Pancreas (tissue), 10 donors: Measurements from ENCODE around the gene DSE. TPM values are rescaled to one million over a fixed set of nuclear protein-coding genes. Genes with fewer than 3 reads are reported as not detected.
A peak's percentile ranks its signal among the peaks of the same experiment; 100 is the strongest.

Source experiments
- ATAC-seq, 4 donors: fragments of 200-7000 bp; cut with Tn5 transposase; one replicate each; pipeline versions ENCODE4 v1.8.0 to v1.9.1; 2020; ENCODE audit warnings: mild to moderate bottlenecking in 4 of 4, moderate library complexity in 4 of 4
- DNase-seq, 6 donors: peaks; one replicate each; pipeline ENCODE4 v3.0.0-alpha.2; 2020
- FAIRE-seq: peaks from 2 replicates; lab custom pipeline; 2012; peaks lifted over from hg19 to GRCh38; lab: Jason Lieb, UNC
- H3K27ac ChIP-seq, 4 donors: fragments of 200-600 bp; sonication (generic); 1 replicate in 3 of 4; 2 replicates in 1 of 4; pipeline versions ENCODE4 v1.5.0 to v1.8.0; 2020
- H3K27me3 ChIP-seq, 4 donors: fragments of 200-600 bp; one replicate each; pipeline ENCODE4 v1.8.0; 2021
- H3K36me3 ChIP-seq, 3 donors: fragments of 200-600 bp; sonication (generic) in 1 of 3; one replicate each; pipeline versions ENCODE4 v1.5.0 to v1.8.0; 2020 to 2021
- H3K4me1 ChIP-seq, 3 donors: fragments of 200-600 bp; one replicate each; pipeline ENCODE4 v1.8.0; 2021
- H3K4me3 ChIP-seq, 4 donors: fragments of 200-600 bp; sonication (generic) in 2 of 4; one replicate each; pipeline versions ENCODE4 v1.5.0 to v1.8.0; 2020 to 2021
- H3K9me3 ChIP-seq, 4 donors: fragments of 200-600 bp; one replicate each; pipeline ENCODE4 v1.8.0; 2021
- WGBS, 2 donors: extraction: QIAGEN DNeasy Blood & Tissue Kit; methylation state at CpG; one replicate each; pipeline ENCODE4 v1.1.7; 2013; 5-methylcytosine and 5-hydroxymethylcytosine counted together
- intact Hi-C, 3 donors: fragments of 100-400 bp; cut with DNase I; formaldehyde crosslinking; loops; one replicate each; pipeline versions ENCODE4 v1.11.1 to v1.14.2; 2022
- polyA plus RNA-seq, 2 donors: library from polyadenylated mRNA; stranded (reverse); fragments of 200-250 nt; gene quantifications; one replicate each; pipeline ENCODE4 v1.2.3, GENCODE V29; 2013
- total RNA-seq, 6 donors: library from RNA; stranded (reverse); fragmentation: NEBNext Ultra II Directional in 4 of 6; extraction: Animal tissue kit (Norgen Biotek cat#: 25700) in 4 of 6; gene quantifications; one replicate each; pipeline versions ENCODE4 v1.2.1 to v1.2.4, GENCODE V29; 2021 to 2023
- TF ChIP-seq, protein P1 (sequence below), 4 donors: fragments of 200-600 bp; sonication (generic) in 3 of 4; IDR thresholded peaks; one replicate each; pipeline versions ENCODE4 v1.5.0 to v1.8.0; 2021; ENCODE audit warnings: antibody characterized with exemption in 4 of 4
- donor health status: healthy with polysubstance abuse.
- donor health status: DM: no; HTN: no; CAD: no; lungs with moderate emphysema.
- donor health status: DM: no; HTN: no; CAD: no.
- donor health status: control.
- donor health status: control.
- donor health status: Bipolar disorder and iron deficiency.
- donor health status: DM: yes; HTN: yes; CAD: no.
- donor health status: DM: no; HTN: no; CAD: no.
- donor health status: DM: no; HTN: no; CAD: no.
- donor health status: DM: yes; HTN: yes; CAD: no.

The DSE gene
- total and polyA plus RNA-seq, 8 donors = 1.7 to 19.2 (median 2.8) TPM

DNA sequence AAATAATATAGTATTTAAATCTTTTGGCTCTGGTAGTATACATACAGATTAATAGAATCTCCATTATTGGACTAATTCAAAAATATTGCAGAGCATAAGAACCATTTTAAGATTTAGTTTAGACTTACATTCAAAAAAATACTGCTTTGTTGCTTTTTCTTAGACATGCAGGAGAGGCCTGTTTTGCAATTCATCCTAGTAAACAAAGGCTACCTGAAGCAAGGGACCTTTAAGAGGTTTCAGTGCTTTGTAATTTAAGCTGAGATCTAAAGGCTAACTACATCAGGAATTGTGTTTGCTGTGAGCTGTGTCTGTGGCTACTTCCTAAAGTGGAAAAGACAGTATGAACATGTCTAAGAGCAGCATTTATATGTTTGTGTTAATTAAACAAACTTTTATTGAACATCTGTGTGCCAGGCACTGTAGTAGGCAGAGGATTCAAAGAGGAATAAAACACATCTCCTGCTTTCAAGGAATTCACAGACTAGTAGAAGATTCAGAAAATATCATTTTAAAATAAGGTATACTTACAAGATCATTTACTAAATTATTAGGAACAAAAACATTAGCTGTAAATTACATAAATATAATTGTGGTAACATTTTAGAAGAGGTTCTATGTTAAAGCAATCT lies 61.3 kb downstream of the DSE start:
- H3K4me3 ChIP-seq = no peak overlapping the region
- no peaks in the 10 kb centered on the region for H3K9me3 ChIP-seq
- no peaks in the 10 kb centered on the region for H3K36me3 ChIP-seq
- ATAC-seq (no peak), DNase-seq (no peak), FAIRE-seq (no peak)
- intact Hi-C loops = no loop called here
- no peak overlapping the region for H3K27ac ChIP-seq
- H3K4me1 ChIP-seq = no peaks in the 10 kb centered on the region
- TF ChIP-seq, protein P1, sequence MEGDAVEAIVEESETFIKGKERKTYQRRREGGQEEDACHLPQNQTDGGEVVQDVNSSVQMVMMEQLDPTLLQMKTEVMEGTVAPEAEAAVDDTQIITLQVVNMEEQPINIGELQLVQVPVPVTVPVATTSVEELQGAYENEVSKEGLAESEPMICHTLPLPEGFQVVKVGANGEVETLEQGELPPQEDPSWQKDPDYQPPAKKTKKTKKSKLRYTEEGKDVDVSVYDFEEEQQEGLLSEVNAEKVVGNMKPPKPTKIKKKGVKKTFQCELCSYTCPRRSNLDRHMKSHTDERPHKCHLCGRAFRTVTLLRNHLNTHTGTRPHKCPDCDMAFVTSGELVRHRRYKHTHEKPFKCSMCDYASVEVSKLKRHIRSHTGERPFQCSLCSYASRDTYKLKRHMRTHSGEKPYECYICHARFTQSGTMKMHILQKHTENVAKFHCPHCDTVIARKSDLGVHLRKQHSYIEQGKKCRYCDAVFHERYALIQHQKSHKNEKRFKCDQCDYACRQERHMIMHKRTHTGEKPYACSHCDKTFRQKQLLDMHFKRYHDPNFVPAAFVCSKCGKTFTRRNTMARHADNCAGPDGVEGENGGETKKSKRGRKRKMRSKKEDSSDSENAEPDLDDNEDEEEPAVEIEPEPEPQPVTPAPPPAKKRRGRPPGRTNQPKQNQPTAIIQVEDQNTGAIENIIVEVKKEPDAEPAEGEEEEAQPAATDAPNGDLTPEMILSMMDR (IDR thresholded peaks at IDR 0.05) = no peak
- H3K27me3 ChIP-seq = no peaks in the 10 kb centered on the region

DNA sequence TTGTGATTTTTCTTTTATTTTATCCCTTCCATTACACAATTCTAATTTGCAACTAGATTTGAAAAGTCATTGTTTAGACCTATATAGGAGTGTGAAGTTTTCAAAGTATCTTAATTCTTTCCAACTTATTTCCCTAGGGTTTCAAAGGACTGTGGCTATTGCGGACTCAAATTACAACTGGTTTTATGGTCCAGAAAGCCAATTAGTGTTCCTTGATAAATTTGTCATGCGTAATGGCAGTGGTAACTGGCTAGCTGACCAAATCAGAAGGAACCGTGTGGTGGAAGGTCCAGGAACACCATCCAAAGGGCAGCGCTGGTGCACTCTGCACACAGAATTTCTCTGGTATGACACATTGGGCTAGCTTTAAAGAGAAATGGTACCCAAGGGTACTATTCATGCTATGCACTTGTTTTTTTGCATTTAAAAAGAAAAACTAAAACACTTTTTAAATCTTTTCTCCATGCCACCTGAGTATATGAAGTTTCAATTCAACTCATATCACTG lies 62.5 kb downstream of the DSE start:
- no peak overlapping the region for H3K27ac ChIP-seq
- no peaks in the 10 kb centered on the region for H3K27me3 ChIP-seq
- TF ChIP-seq, protein P1 (IDR thresholded peaks at IDR 0.05) = no peak
- no peaks in the 10 kb centered on the region for H3K4me1 ChIP-seq
- no peaks in the 10 kb centered on the region for H3K36me3 ChIP-seq
- DNase-seq (no peak), ATAC-seq (no peak), FAIRE-seq (no peak)
- no peak overlapping the region for H3K4me3 ChIP-seq
- intact Hi-C loops = no loop called here
- WGBS, 2 donors = 91 to 93% methylated on average over 4 of the region's 4 CpGs
- H3K9me3 ChIP-seq = no peaks in the 10 kb centered on the region

DNA sequence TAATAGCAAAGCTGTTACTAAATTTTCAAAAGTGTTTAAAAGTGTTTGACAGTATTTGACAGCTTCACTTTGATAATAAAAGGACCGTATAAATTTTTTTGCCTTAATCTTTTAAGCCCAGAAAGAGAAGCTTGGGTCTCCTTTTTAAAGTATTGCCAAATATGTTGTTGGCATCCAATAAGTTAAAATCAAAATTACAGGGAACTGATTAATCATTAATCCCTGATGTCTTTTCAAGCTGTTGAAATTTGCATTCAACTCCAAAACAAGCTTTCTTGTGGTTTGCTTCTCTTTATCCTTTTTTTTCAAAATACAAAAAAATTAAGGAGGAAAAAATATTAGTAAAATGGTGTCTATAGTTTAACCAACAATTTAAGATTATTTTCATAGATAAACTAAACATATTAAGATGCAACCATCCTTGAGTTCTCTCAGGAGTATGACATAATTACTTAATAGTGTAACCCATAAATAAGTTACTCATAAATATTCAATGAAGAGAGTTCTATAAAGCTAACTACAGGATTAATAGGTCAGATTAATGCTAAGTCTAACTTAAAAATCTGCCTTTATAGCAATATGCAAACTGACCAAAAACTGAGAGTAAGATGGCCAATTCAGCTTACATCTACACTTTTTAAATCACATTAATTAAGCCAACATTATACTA lies 63.4 kb downstream of the DSE start:
- 36 to 64% methylated on average over 1 of the region's 1 CpG for WGBS, 2 donors
- H3K36me3 ChIP-seq = no peaks in the 10 kb centered on the region
- H3K27me3 ChIP-seq = no peaks in the 10 kb centered on the region
- H3K4me1 ChIP-seq = no peaks in the 10 kb centered on the region
- intact Hi-C loops = no loop called here
- TF ChIP-seq, protein P1 (IDR thresholded peaks at IDR 0.05) = no peak
- no peak overlapping the region for H3K4me3 ChIP-seq
- ATAC-seq (no peak), DNase-seq (no peak), FAIRE-seq (peak; percentile 26)
- H3K9me3 ChIP-seq = no peaks in the 10 kb centered on the region
- no peak overlapping the region for H3K27ac ChIP-seq

DNA sequence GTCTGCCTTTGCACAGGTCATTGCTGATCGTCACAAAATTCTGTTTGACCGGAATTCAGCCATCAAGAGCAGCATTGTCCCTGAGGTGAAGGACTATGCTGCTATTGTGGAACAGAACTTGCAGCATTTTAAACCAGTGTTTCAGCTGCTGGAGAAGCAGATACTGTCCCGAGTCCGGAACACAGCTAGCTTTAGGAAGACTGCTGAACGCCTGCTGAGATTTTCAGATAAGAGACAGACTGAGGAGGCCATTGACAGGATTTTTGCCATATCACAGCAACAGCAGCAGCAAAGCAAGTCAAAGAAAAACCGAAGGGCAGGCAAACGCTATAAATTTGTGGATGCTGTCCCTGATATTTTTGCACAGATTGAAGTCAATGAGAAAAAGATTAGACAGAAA lies 65.8 kb downstream of the DSE start:
- FAIRE-seq (no peak), DNase-seq (no peak), ATAC-seq (no peak)
- no peak overlapping the region for H3K27ac ChIP-seq
- H3K4me3 ChIP-seq = no peak overlapping the region
- no peaks in the 10 kb centered on the region for H3K9me3 ChIP-seq
- TF ChIP-seq, protein P1 (IDR thresholded peaks at IDR 0.05) = no peak
- intact Hi-C loops = no loop called here
- H3K36me3 ChIP-seq = no peaks in the 10 kb centered on the region
- H3K27me3 ChIP-seq = no peaks in the 10 kb centered on the region
- H3K4me1 ChIP-seq = no peaks in the 10 kb centered on the region
- WGBS, 2 donors = 84 to 92% methylated on average over 7 of the region's 7 CpGs

DNA sequence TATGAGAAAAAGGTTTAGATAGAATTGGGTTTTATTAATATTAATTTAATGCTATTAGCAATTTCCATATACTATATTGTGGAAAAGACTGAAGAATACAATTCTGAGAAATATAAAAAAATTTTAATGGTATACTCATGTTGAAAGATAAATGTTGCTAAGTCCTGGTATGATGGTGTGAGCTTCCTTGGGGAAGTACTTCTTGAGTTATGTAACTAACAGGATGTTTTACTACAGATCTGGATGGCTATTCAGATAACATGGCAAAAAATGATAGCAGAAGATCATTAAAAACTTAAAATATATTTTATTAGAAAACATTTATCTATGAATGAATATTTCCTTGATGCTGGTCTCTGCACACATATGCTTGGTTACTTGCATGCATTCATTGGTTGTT lies 66.9 kb downstream of the DSE start:
- intact Hi-C loops = no loop called here
- Histone ChIP-seq H3K27ac (no peak overlapping the region), H3K36me3 (no peaks in the 10 kb centered on the region), H3K4me1 (no peaks in the 10 kb centered on the region), H3K9me3 (no peaks in the 10 kb centered on the region), H3K4me3 (no peak overlapping the region), H3K27me3 (no peaks in the 10 kb centered on the region)
- TF ChIP-seq, protein P1 (IDR thresholded peaks at IDR 0.05) = no peak
- DNase-seq = no peak
- no peak for FAIRE-seq
- ATAC-seq = no peak
